GM12878 (cell line): ENCODE measurements around the gene ENAH. TPM values are rescaled to one million over a fixed set of nuclear protein-coding genes. Genes with fewer than 3 reads are reported as not detected.
A peak's percentile ranks its signal among the peaks of the same experiment; 100 is the strongest.

Experiments
- BACH1 ChIP-seq: fragments of 450-650 bp; IDR thresholded peaks from 2 replicates; pipeline ENCODE4 v1.6.1; 2017; ENCODE audit warnings: mild to moderate bottlenecking, borderline replicate concordance
- CBFB ChIP-seq: IDR thresholded peaks from 2 replicates; pipeline ENCODE4 v1.6.1; 2016; ENCODE audit warnings: antibody characterized with exemption, low read depth
- CEBPZ ChIP-seq: fragments of 150-350 bp; IDR thresholded peaks from 2 replicates; pipeline ENCODE4 v1.6.1; 2016; ENCODE audit warnings: low read depth, low read length
- CHD4 ChIP-seq: fragments of 200-600 bp; sonication (generic); IDR thresholded peaks from 2 replicates; pipeline ENCODE4 v1.6.1; 2016; ENCODE audit warnings: mild to moderate bottlenecking
- E4F1 ChIP-seq: fragments of 450-650 bp; IDR thresholded peaks from 2 replicates; pipeline ENCODE4 v1.6.1; 2018; ENCODE audit warnings: borderline replicate concordance, mild to moderate bottlenecking; ENCODE audit not compliant: partially characterized antibody
- ESRRA ChIP-seq: IDR thresholded peaks from 2 replicates; pipeline ENCODE4 v1.6.1; 2012; ENCODE audit warnings: mild to moderate bottlenecking, low read length, improper control_type of control experiment
- NKRF ChIP-seq: fragments of 450-650 bp; conservative IDR thresholded peaks from 2 replicates; pipeline ENCODE4 v1.6.1; 2017; ENCODE audit warnings: mild to moderate bottlenecking, moderate library complexity
- NR2C2 ChIP-seq: IDR thresholded peaks from 2 replicates; pipeline ENCODE4 v1.6.1; 2011; ENCODE audit warnings: borderline replicate concordance, low read depth; ENCODE audit not compliant: control insufficient read depth, insufficient read length
- NRF1 ChIP-seq: conservative IDR thresholded peaks from 2 replicates; pipeline ENCODE4 v1.6.1; 2011; ENCODE audit warnings: mild to moderate bottlenecking, low read depth, low read length, improper control_type of control experiment
- PML ChIP-seq: IDR thresholded peaks from 2 replicates; pipeline ENCODE4 v1.6.1; 2012; ENCODE audit warnings: low read length, inconsistent platforms
- POLR2A ChIP-seq: IDR thresholded peaks from 2 replicates; pipeline ENCODE4 v1.6.1; 2011; ENCODE audit warnings: low read depth, mild to moderate bottlenecking, low read length
- RUNX3 ChIP-seq: IDR thresholded peaks from 2 replicates; pipeline ENCODE4 v1.6.1; 2012; ENCODE audit warnings: low read length, inconsistent platforms
- SIX5 ChIP-seq: IDR thresholded peaks from 2 replicates; pipeline ENCODE4 v1.6.1; 2011; ENCODE audit warnings: mild to moderate bottlenecking, low read depth, low read length, moderate library complexity; ENCODE audit not compliant: severe bottlenecking
- SREBF2 ChIP-seq: IDR thresholded peaks from 2 replicates; pipeline ENCODE4 v1.6.1; 2012; ENCODE audit warnings: mild to moderate bottlenecking, low read length
- SUPT20H ChIP-seq: IDR thresholded peaks from 2 replicates; pipeline ENCODE4 v1.6.1; 2011; ENCODE audit warnings: low read depth, mild to moderate bottlenecking, low read length, moderate library complexity, borderline replicate concordance; ENCODE audit not compliant: control insufficient read depth
- TCF12 ChIP-seq: IDR thresholded peaks from 2 replicates; pipeline ENCODE4 v1.6.1; 2011; ENCODE audit warnings: low read depth, mild to moderate bottlenecking, low read length
- ZNF592 ChIP-seq: fragments of 450-650 bp; IDR thresholded peaks from 2 replicates; pipeline ENCODE4 v1.6.1; 2017; ENCODE audit warnings: mild to moderate bottlenecking, moderate library complexity
- ZSCAN29 ChIP-seq: fragments of 450-650 bp; IDR thresholded peaks from 2 replicates; pipeline ENCODE4 v1.6.1; 2017; ENCODE audit warnings: mild to moderate bottlenecking, moderate library complexity
- polyA plus RNA-seq, 11 experiments: library from polyadenylated mRNA; depleted of rRNA in 4 of 11; unstranded in 6 of 11; stranded (reverse) in 5 of 11; fragments of >200 nt; fragmentation: Nextera tagmentation in 4 of 11; fragmentation: Illumina TruSeq in 1 of 11; extraction: Ambion mirVana in 4 of 11; extraction: Trizol in 1 of 11; gene quantifications; 1 replicate in 1 of 11; 2 replicates in 10 of 11; pipeline versions ENCODE4 v1.2.1 to v1.2.3, GENCODE V29; 2011 to 2016; ENCODE audit warnings: inconsistent platforms in 2 of 11, missing spikeins in 2 of 11, low read depth in 1 of 11
- total RNA-seq, 4 experiments: library from RNA; depleted of rRNA in 3 of 4; stranded (reverse); fragments of >200 nt in 3 of 4; fragmentation: Illumina TruSeq in 1 of 4; extraction: Trizol in 1 of 4; gene quantifications; 2 replicates each; pipeline versions ENCODE4 v1.2.1 to v1.2.3, GENCODE V29; 2013 to 2021

ENAH gene
- total and polyA plus RNA-seq, 10 of the 15 experiments (the other 5 are each of a cell fraction or from before 2014, with no cell fraction given), result under 0.01 to 0.62 (median 0.06) TPM; not detected in 5

- TF ChIP-seq NKRF (peak; percentile 52; the same call in 1 of the 2 replicates), ZNF592 (no peak), ZSCAN29 (no peak; the same call in 1 of the 2 replicates), PML (peak; percentile 92; the same call in 1 of the 2 replicates), RUNX3 (peak; percentile 90), CHD4 (no peak), NR2C2 (no peak), E4F1 (no peak), SREBF2 (no peak), SIX5 (peak; percentile 47), BACH1 (peak; percentile 46; the same call in 1 of the 2 replicates), SUPT20H (no peak), TCF12 (peak; percentile 74), CEBPZ (no peak), ESRRA (no peak), CBFB (peak; percentile 39; the same call in 1 of the 2 replicates), NRF1 (no peak), POLR2A (peak; percentile 88)
Observed at GRCh38 chr1:225467193-225468020, 185.5 kb downstream of the ENAH start (continued).
